ENCODE measurements around the gene NUTF2. TPM values are rescaled to one million over a fixed set of nuclear protein-coding genes. Genes with fewer than 3 reads are reported as not detected.

Gene NUTF2
- total RNA-seq, 1 donor = 155 TPM

DNA sequence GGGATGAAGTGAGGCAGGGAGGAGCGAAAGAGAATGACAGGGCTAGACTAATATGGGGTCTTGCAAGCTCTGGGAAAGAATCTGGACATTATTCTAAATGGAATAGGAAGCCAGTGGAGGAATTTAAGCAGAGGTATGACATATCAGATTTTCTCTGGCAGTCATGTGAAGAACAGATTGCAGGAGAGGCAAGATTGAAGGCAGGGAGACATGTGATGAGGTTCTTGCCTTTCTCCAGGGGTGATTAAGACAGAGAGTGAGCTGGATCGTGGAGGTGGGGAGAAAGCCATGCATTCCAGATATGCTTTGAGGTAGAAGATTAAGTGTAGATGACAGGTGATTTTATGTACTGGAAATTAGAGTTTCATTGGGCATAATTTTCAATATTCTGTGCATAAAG is 8.9 kb upstream of the NUTF2 start:
- DNase-seq (ENCODE audit: low read depth) = no peak
- TF ChIP-seq CTCF (IDR thresholded peaks at IDR 0.05; ENCODE audit: insufficient read depth, low read length) = no peak
- H3K4me3 ChIP-seq (ENCODE audit: low read depth, low read length) = no peak overlapping the region

DNA sequence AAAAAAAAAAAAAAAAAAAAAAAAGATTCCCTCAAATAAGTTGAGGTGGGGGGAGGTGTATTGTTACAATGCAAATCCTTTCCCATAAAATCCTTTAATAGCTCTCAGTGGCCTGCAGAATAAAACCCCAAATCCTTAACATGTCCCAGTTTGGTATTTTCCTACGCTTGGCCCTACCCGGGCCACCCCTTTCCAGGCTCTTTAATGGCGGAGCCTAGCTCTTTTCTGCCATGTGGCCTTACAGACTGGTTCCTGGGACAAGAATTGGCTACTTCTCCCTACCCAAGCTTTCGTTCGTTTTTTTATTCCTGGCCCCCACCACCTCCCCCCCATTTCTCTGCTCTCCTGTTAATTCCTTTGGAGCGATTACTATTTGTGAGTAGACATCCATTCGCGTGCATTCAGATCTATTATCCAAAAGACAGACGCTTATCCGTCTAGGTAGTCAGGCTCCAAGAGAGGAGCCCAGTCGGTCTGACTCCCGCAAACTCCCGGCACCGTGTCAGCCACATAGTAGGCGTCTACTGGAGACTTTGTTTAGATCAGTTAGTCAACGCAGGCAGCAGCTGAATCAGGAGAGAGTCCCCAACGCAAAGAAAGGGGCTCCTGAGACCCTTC is 5.4 kb upstream of the NUTF2 start:
- TF ChIP-seq CTCF (IDR thresholded peaks at IDR 0.05; ENCODE audit: insufficient read depth, low read length) = no peak
- H3K4me3 ChIP-seq (ENCODE audit: low read depth, low read length) = peak overlapping the region; percentile 50
- no peak for DNase-seq (ENCODE audit: low read depth)

- H3K4me3 ChIP-seq (ENCODE audit: low read depth, low read length) = peak within 1 kb of the TSS; percentile 80
- TF ChIP-seq CTCF (IDR thresholded peaks at IDR 0.05; ENCODE audit: insufficient read depth, low read length) = peak; percentile 92
- peak; percentile 95 for DNase-seq (ENCODE audit: low read depth)
Measured at GRCh38 chr16:67841816-67842508, 4.8 kb upstream of the NUTF2 start, which contains the start of gene THAP11. Gene THAP11 (plus strand): TSS chr16:67842320. CDS start chr16:67842555, 235 bp downstream.

DNA sequence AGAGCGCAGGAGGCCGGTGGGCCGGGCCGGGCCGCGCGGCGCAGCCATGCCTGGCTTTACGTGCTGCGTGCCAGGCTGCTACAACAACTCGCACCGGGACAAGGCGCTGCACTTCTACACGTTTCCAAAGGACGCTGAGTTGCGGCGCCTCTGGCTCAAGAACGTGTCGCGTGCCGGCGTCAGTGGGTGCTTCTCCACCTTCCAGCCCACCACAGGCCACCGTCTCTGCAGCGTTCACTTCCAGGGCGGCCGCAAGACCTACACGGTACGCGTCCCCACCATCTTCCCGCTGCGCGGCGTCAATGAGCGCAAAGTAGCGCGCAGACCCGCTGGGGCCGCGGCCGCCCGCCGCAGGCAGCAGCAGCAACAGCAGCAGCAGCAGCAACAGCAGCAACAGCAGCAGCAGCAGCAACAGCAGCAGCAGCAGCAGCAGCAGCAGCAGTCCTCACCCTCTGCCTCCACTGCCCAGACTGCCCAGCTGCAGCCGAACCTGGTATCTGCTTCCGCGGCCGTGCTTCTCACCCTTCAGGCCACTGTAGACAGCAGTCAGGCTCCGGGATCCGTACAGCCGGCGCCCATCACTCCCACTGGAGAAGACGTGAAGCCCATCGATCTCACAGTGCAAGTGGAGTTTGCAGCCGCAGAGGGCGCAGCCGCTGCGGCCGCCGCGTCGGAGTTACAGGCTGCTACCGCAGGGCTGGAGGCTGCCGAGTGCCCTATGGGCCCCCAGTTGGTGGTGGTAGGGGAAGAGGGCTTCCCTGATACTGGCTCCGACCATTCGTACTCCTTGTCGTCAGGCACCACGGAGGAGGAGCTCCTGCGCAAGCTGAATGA is 4.0 kb upstream of the NUTF2 start:
- H3K4me3 ChIP-seq (ENCODE audit: low read depth, low read length) = peak overlapping the region; percentile 80
- DNase-seq (ENCODE audit: low read depth) = peak; percentile 54
- peak; percentile 37 for TF ChIP-seq CTCF (IDR thresholded peaks at IDR 0.05; ENCODE audit: insufficient read depth, low read length)

DNA sequence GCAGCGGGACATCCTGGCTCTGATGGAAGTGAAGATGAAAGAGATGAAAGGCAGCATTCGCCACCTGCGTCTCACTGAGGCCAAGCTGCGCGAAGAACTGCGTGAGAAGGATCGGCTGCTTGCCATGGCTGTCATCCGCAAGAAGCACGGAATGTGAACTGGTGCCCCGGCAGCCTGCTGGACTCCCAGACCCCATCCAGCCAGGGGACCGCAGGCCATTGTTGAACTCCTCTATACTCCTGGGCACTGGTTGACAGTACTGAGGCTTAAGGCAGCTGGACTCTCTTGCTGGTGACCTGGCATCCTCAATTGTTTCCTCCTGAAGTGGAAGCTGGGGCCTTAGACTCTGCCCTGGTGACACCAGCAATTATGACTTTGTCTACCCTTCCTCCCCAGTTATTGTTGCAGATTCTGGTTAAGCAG is 3.4 kb upstream of the NUTF2 start:
- TF ChIP-seq CTCF (IDR thresholded peaks at IDR 0.05; ENCODE audit: insufficient read depth, low read length) = no peak
- peak overlapping the region; percentile 80 for H3K4me3 ChIP-seq (ENCODE audit: low read depth, low read length)
- DNase-seq (ENCODE audit: low read depth) = no peak

DNA sequence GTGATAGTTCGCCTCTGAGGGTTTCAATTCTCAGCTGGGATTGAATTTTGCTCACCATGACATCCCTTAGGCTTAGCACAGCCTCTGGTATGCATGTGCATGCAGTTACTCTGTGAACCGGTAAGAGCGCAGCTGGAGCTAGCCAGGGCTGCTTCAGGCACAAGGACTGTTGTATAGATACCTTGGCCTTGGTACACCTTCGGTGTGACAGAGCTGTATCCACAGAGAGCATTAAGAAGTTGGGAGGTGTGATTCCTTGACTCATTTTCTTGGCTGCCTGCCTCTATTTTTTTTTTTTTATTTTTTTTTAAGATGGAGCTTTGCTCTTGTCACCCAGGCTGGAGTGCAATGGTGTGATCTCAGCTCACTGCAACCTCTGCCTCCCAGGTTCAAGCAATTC is 2.2 kb upstream of the NUTF2 start:
- DNase-seq (ENCODE audit: low read depth) = peak; percentile 47
- TF ChIP-seq CTCF (IDR thresholded peaks at IDR 0.05; ENCODE audit: insufficient read depth, low read length) = peak; percentile 55
- H3K4me3 ChIP-seq (ENCODE audit: low read depth, low read length) = peak overlapping the region; percentile 7

All from fibroblast of the aortic adventitia (primary cell).